ENCODE results near the gene APBB2. TPM values are rescaled to one million over a fixed set of nuclear protein-coding genes. Genes with fewer than 3 reads are reported as not detected.

Gene APBB2
- total and polyA plus RNA-seq, 11 donors, result 8.6 to 39.1 (median 26.7) TPM

DNA sequence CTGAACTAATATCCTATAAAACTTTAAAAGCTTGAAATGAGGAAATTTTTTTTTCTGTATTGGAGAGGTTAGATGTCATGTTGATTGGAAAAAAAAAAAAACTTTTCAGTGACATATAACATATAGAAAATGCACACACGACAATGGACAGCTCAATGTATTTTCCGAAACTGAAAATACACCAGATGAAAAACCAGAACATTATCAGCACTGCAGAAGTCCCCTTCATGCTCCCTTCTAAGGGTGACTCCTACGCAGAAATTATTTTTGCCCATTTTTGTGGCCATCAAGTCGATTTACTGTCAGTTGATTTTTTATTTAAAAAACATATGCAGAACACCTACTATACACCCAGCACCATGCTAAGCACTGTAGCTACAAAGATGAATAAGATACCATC lies 148.3 kb downstream of the APBB2 start:
- DNase-seq (no peak), ATAC-seq (no peak)
- Histone ChIP-seq H3K9me3 (no peaks in the 10 kb centered on the region), H3K4me1 (peaks cover 0 to 51% (median 11%) of the 10 kb centered on the region in 12 donors), H3K4me3 (no peak overlapping the region), H3K27ac (no peak overlapping the region), H3K27me3 (no peaks in the 10 kb centered on the region), H3K36me3 (peaks cover 0 to 4% (median 0%) of the 10 kb centered on the region in 9 donors)
- TF ChIP-seq POLR2A (IDR thresholded peaks at IDR 0.05), result no peak
- TF ChIP-seq, protein P1, sequence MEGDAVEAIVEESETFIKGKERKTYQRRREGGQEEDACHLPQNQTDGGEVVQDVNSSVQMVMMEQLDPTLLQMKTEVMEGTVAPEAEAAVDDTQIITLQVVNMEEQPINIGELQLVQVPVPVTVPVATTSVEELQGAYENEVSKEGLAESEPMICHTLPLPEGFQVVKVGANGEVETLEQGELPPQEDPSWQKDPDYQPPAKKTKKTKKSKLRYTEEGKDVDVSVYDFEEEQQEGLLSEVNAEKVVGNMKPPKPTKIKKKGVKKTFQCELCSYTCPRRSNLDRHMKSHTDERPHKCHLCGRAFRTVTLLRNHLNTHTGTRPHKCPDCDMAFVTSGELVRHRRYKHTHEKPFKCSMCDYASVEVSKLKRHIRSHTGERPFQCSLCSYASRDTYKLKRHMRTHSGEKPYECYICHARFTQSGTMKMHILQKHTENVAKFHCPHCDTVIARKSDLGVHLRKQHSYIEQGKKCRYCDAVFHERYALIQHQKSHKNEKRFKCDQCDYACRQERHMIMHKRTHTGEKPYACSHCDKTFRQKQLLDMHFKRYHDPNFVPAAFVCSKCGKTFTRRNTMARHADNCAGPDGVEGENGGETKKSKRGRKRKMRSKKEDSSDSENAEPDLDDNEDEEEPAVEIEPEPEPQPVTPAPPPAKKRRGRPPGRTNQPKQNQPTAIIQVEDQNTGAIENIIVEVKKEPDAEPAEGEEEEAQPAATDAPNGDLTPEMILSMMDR (IDR thresholded peaks at IDR 0.05), result no peak
- intact Hi-C loops (cut with DNase I), result no loop called here
- WGBS, 4 donors, result 87 to 94% (median 91%) methylated on average over 4 of the region's 4 CpGs

DNA sequence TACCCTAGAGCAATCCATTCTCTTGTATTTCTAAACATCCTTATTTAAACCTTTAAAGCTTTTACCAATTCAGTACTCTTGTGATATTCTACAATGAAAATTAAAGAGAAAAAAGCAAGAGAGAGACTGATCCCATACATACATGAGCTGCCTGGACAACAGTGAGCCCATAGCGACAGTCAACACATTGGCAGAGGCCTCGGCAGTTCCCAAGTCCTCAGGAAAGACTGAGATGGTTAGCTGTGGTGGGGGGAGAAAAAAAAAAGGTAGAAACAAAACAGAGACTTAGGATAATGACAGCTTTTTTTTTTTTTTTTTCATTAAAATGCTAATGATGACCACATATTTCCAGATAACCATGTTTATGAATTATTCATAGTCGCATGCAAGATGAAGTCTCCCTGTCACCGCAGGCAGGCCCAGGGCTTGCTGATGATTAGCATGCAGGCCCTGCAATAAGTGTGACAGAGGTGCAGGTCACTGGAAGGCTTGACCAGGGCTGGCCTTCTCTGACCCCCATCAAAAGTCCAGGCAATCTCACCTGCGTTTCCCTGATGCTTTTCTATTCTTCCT lies 148.8 kb downstream of the APBB2 start:
- TF ChIP-seq, protein P1 (IDR thresholded peaks at IDR 0.05), result no peak
- TF ChIP-seq POLR2A (IDR thresholded peaks at IDR 0.05), result no peak
- H3K36me3 ChIP-seq, result peaks cover 0 to 4% (median 0%) of the 10 kb centered on the region in 9 donors
- no peak overlapping the region for H3K4me3 ChIP-seq
- WGBS, 4 donors, result 87 to 96% (median 94%) methylated on average over 5 of the region's 5 CpGs
- peaks cover 0 to 51% (median 15%) of the 10 kb centered on the region in 12 donors for H3K4me1 ChIP-seq
- DNase-seq (no peak), ATAC-seq (no peak)
- no peaks in the 10 kb centered on the region for H3K9me3 ChIP-seq
- intact Hi-C loops (cut with DNase I), result no loop called here
- H3K27me3 ChIP-seq, result no peaks in the 10 kb centered on the region
- H3K27ac ChIP-seq, result no peak overlapping the region

DNA sequence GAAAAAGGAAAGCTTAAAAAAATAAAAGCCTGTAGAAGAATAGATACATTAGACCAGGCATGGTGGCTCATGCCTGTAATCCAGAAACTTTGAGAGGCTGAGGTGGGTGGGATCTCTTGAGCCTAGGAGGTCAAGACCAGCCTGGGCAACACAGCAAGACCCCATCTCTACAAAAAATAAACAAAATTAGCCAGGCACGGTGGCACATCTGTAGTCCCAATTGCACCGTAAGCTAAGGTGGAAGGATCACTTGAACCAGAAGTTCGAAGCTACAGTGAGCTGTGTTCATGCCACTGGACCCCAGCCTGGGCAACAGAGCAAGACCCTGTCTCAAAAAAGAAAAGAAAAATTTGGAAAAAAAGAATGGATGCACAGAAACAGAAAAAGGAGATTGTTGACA lies 149.4 kb downstream of the APBB2 start:
- intact Hi-C loops (cut with DNase I), result no loop called here
- Histone ChIP-seq H3K27ac (no peak overlapping the region), H3K4me1 (peaks cover 0 to 53% (median 16%) of the 10 kb centered on the region in 12 donors), H3K36me3 (peaks cover 0 to 4% (median 0%) of the 10 kb centered on the region in 9 donors), H3K9me3 (no peaks in the 10 kb centered on the region), H3K27me3 (no peaks in the 10 kb centered on the region), H3K4me3 (no peak overlapping the region)
- DNase-seq (no peak), ATAC-seq (no peak)
- WGBS, 4 donors, result 76 to 95% (median 93%) methylated on average over 3 of the region's 3 CpGs
- TF ChIP-seq, protein P1 (IDR thresholded peaks at IDR 0.05), result no peak
- no peak for TF ChIP-seq POLR2A (IDR thresholded peaks at IDR 0.05)

DNA sequence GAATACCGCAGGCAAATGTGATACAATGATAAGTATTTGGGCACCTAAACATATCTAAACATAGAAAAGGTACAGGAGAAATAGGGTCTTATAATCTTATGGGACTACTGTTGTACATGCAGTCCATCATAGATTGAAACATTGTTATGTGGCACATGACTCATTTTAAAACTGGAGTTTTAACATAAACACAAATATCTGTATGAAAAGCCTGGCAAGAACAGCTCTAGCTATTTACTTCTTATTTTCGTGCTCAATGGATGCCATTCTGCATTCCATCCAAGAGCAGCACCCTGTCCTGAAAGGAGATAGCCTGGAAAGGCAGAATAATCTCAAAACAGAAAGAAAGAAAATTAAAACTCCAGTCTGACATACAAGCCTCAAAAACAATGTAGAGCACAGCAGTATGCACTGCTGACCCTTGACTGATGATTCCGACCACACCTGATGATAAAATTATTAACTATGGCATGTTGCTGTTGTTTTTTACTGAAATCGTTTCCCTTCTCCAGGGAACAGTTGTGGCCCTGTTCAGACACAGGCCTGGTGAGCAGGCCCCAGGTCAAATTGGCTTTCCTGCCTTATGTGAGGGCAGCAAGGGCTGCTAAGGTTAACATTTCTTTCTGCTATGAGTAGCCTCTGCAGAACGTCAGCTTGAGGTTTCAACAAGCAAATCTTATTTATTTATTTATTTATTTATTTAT lies 152.7 kb downstream of the APBB2 start:
- DNase-seq (no peak), ATAC-seq (no peak)
- no peaks in the 10 kb centered on the region for H3K9me3 ChIP-seq
- H3K36me3 ChIP-seq, result peaks cover 0 to 4% (median 0%) of the 10 kb centered on the region in 9 donors
- H3K27me3 ChIP-seq, result no peaks in the 10 kb centered on the region
- peaks cover 0 to 46% (median 16%) of the 10 kb centered on the region in 12 donors for H3K4me1 ChIP-seq
- H3K27ac ChIP-seq, result peak overlapping the region in 1 of 12 donors; percentile 66
- TF ChIP-seq POLR2A (IDR thresholded peaks at IDR 0.05), result no peak
- TF ChIP-seq, protein P1 (IDR thresholded peaks at IDR 0.05), result no peak
- no peak overlapping the region for H3K4me3 ChIP-seq
- 71 to 74% (median 72%) methylated on average over 5 of the region's 5 CpGs for WGBS, 4 donors
- intact Hi-C loops (cut with DNase I), result no loop called here

All from heart left ventricle (tissue), 16 donors.